Breast epithelium (tissue), 3 donors: Measurements from ENCODE around the gene JPH4.

Experiments used
- CTCF ChIP-seq, 3 donors: fragments of 450-650 bp; IDR thresholded peaks; one replicate each; pipeline ENCODE4 v1.5.1; 2016 to 2017; ENCODE audit warnings: antibody characterized with exemption in 3 of 3, mild to moderate bottlenecking in 3 of 3, moderate library complexity in 3 of 3
- POLR2A ChIP-seq: fragments of 450-650 bp; IDR thresholded peaks from one replicate; pipeline ENCODE4 v1.6.1; 2016; ENCODE audit warnings: antibody characterized with exemption, mild to moderate bottlenecking, moderate library complexity
- POLR2AphosphoS5 ChIP-seq, 3 donors: sonication (generic); formaldehyde crosslinking; IDR thresholded peaks; one replicate each; pipeline ENCODE4 v1.6.1; 2017; ENCODE audit warnings: antibody characterized with exemption in 3 of 3

- TF ChIP-seq CTCF (IDR thresholded peaks at IDR 0.05) (no peak), POLR2A (no peak), POLR2AphosphoS5 (IDR thresholded peaks at IDR 0.05) (no peak)
Observed at GRCh38 chr14:23548351-23549318, 30.0 kb downstream of the JPH4 start.
